Left ventricle myocardium inferior (tissue), 1 donor: Measurements from ENCODE around the gene QSOX1. TPM values are rescaled to one million over a fixed set of nuclear protein-coding genes. Genes with fewer than 3 reads are reported as not detected.

ENCODE experiments used
- DNase-seq: peaks from one replicate; pipeline ENCODE4 v3.0.0-alpha.2; 2020
- H3K27ac ChIP-seq: fragments of 200-600 bp; replicated peaks from 2 replicates; pipeline ENCODE4 v1.8.0; 2021
- H3K27me3 ChIP-seq: fragments of 200-600 bp; 2 replicates; pipeline ENCODE4 v1.8.0; 2021; ENCODE audit warnings: low read depth
- H3K36me3 ChIP-seq: fragments of 200-600 bp; 2 replicates; pipeline ENCODE4 v1.8.0; 2021
- H3K4me1 ChIP-seq: fragments of 200-600 bp; 2 replicates; pipeline ENCODE4 v1.8.0; 2021
- H3K4me3 ChIP-seq: fragments of 200-600 bp; 2 replicates; pipeline ENCODE4 v1.8.0; 2021; ENCODE audit warnings: mild to moderate bottlenecking, moderate library complexity
- H3K9me3 ChIP-seq: fragments of 200-600 bp; replicated peaks from 2 replicates; pipeline ENCODE4 v1.8.0; 2021
- CTCF ChIP-seq: fragments of 200-600 bp; IDR thresholded peaks from 2 replicates; pipeline ENCODE4 v1.8.0; 2021; ENCODE audit warnings: antibody characterized with exemption, mild to moderate bottlenecking, borderline replicate concordance
- intact Hi-C: fragments of 100-400 bp; cut with micrococcal nuclease; formaldehyde crosslinking; loops from one replicate; pipeline ENCODE4 v1.11.0; 2022
- total RNA-seq: library from RNA; stranded (reverse); fragmentation: NEBNext Ultra II Directional; extraction: Animal tissue kit (Norgen Biotek cat#: 25700); gene quantifications from one replicate; pipeline ENCODE4 v1.2.1, GENCODE V29; 2021
- donor health status: DM: no; HTN: yes; CAD: no; lungs with severe emphysema.

Gene QSOX1
- total RNA-seq, 1 donor from 2014 or later: 102 TPM

GRCh38 chr1:180248731-180249681 is 94.3 kb downstream of the QSOX1 start:
- H3K4me3 ChIP-seq: no peak overlapping the region
- DNase-seq: no peak
- no peak for TF ChIP-seq CTCF
- no peaks in the 10 kb centered on the region for H3K36me3 ChIP-seq
- H3K27me3 ChIP-seq: peaks cover 87% of the 10 kb centered on the region
- H3K27ac ChIP-seq: no peak overlapping the region
- intact Hi-C loops: no loop called here
- no peaks in the 10 kb centered on the region for H3K4me1 ChIP-seq
- H3K9me3 ChIP-seq: no peaks in the 10 kb centered on the region

- H3K27me3 ChIP-seq: peaks cover 87% of the 10 kb centered on the region
- intact Hi-C loops: loop anchor here (10.0 kb wide), 1 partner anchor 225 kb away; no protein-coding TSS in a partner anchor
These were observed 95.2 kb downstream of the QSOX1 start for GRCh38 chr1:180249725-180250498.

GRCh38 chr1:180250499-180250770 is 95.8 kb downstream of the QSOX1 start:
- H3K9me3 ChIP-seq: no peaks in the 10 kb centered on the region
- DNase-seq: no peak
- intact Hi-C loops: loop anchor here (10.0 kb wide), 1 partner anchor 224 kb away; no protein-coding TSS in a partner anchor
- no peaks in the 10 kb centered on the region for H3K36me3 ChIP-seq
- H3K27me3 ChIP-seq: peaks cover 87% of the 10 kb centered on the region
- no peak overlapping the region for H3K27ac ChIP-seq
- TF ChIP-seq CTCF: no peak
- H3K4me3 ChIP-seq: no peak overlapping the region
- no peaks in the 10 kb centered on the region for H3K4me1 ChIP-seq

More at GRCh38 chr1:180249725-180250498, 95.2 kb downstream of the QSOX1 start:
- no peak for TF ChIP-seq CTCF
- Histone ChIP-seq H3K4me1 (no peaks in the 10 kb centered on the region), H3K9me3 (no peaks in the 10 kb centered on the region), H3K27ac (no peak overlapping the region), H3K36me3 (no peaks in the 10 kb centered on the region), H3K4me3 (no peak overlapping the region)
- no peak for DNase-seq

GRCh38 chr1:180250883-180251509 is 96.3 kb downstream of the QSOX1 start:
- no peak overlapping the region for H3K4me3 ChIP-seq
- H3K9me3 ChIP-seq: no peaks in the 10 kb centered on the region
- peaks cover 87% of the 10 kb centered on the region for H3K27me3 ChIP-seq
- intact Hi-C loops: loop anchor here (10.0 kb wide), 1 partner anchor 224 kb away; no protein-coding TSS in a partner anchor
- H3K4me1 ChIP-seq: no peaks in the 10 kb centered on the region
- no peak overlapping the region for H3K27ac ChIP-seq
- no peaks in the 10 kb centered on the region for H3K36me3 ChIP-seq
- no peak for TF ChIP-seq CTCF
- no peak for DNase-seq
